ENCODE results near the gene FBLN2.

FBLN2 gene

GRCh38 chr3:13565581-13566452 is 16.9 kb downstream of the FBLN2 start:
- Histone ChIP-seq H3K4me3 (ENCODE audit: insufficient read depth, low read depth, low read length) (no peak overlapping the region), H3K27me3 (ENCODE audit: control insufficient read depth, insufficient read depth, low read length, poor library complexity, severe bottlenecking) (no peaks in the 10 kb centered on the region), H3K4me1 (ENCODE audit: control insufficient read depth, insufficient read depth, low read length) (peaks cover 25% of the 10 kb centered on the region), H3K36me3 (ENCODE audit: control insufficient read depth, insufficient read depth, low read length) (no peaks in the 10 kb centered on the region), H3K27ac (ENCODE audit: insufficient read depth, low read depth, low read length, poor library complexity, severe bottlenecking) (no peak overlapping the region), H3K9me3 (ENCODE audit: control insufficient read depth, low read length) (no peaks in the 10 kb centered on the region)
- WGBS, 2 experiments, result 71 to 74% methylated on average over 16 to 17 of the region's 17 CpGs

GRCh38 chr3:13566453-13566748 is 17.5 kb downstream of the FBLN2 start:
- 80 to 86% methylated on average over 5 of the region's 5 CpGs for WGBS, 2 experiments
- no peak overlapping the region for H3K27ac ChIP-seq (ENCODE audit: insufficient read depth, low read depth, low read length, poor library complexity, severe bottlenecking)
- H3K4me1 ChIP-seq (ENCODE audit: control insufficient read depth, insufficient read depth, low read length), result peaks cover 25% of the 10 kb centered on the region
- no peak overlapping the region for H3K4me3 ChIP-seq (ENCODE audit: insufficient read depth, low read depth, low read length)
- H3K9me3 ChIP-seq (ENCODE audit: control insufficient read depth, low read length), result no peaks in the 10 kb centered on the region
- no peaks in the 10 kb centered on the region for H3K27me3 ChIP-seq (ENCODE audit: control insufficient read depth, insufficient read depth, low read length, poor library complexity, severe bottlenecking)
- H3K36me3 ChIP-seq (ENCODE audit: control insufficient read depth, insufficient read depth, low read length), result no peaks in the 10 kb centered on the region

DNA sequence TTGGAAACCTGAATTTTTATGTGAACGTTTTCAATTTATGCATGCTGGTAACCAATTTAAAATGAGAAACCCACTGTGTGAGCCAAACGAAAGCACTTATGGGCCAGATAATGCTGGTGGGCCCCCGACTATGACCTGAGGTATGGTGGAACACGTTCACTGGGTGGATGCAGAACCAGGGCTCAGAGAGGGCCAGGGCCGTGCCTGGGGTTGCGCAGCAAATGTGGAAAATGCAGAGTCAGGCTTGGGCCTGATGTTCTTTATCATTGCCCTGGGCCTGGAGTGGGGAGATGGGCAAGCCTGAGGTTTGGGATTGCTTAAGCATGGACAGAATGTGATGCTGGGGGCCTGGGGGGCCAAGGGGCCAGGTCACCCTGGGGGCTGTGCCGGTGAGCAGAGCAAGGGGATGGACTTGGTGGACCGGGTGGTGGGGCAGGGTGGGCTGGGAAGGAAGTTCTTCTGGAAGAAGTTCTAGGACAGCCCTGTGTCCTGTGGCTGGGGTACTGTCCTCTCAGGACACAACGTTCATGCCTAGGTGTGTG is 17.9 kb downstream of the FBLN2 start:
- Histone ChIP-seq H3K9me3 (ENCODE audit: control insufficient read depth, low read length) (no peaks in the 10 kb centered on the region), H3K4me1 (ENCODE audit: control insufficient read depth, insufficient read depth, low read length) (peaks cover 25% of the 10 kb centered on the region), H3K36me3 (ENCODE audit: control insufficient read depth, insufficient read depth, low read length) (no peaks in the 10 kb centered on the region), H3K4me3 (ENCODE audit: insufficient read depth, low read depth, low read length) (no peak overlapping the region), H3K27me3 (ENCODE audit: control insufficient read depth, insufficient read depth, low read length, poor library complexity, severe bottlenecking) (no peaks in the 10 kb centered on the region), H3K27ac (ENCODE audit: insufficient read depth, low read depth, low read length, poor library complexity, severe bottlenecking) (no peak overlapping the region)
- WGBS, 2 experiments, result 92 to 95% methylated on average over 9 of the region's 9 CpGs

- H3K36me3 ChIP-seq (ENCODE audit: control insufficient read depth, insufficient read depth, low read length), result no peaks in the 10 kb centered on the region
- H3K9me3 ChIP-seq (ENCODE audit: control insufficient read depth, low read length), result no peaks in the 10 kb centered on the region
- H3K4me1 ChIP-seq (ENCODE audit: control insufficient read depth, insufficient read depth, low read length), result peaks cover 25% of the 10 kb centered on the region
- H3K27ac ChIP-seq (ENCODE audit: insufficient read depth, low read depth, low read length, poor library complexity, severe bottlenecking), result no peak overlapping the region
- H3K4me3 ChIP-seq (ENCODE audit: insufficient read depth, low read depth, low read length), result no peak overlapping the region
- 83 to 84% methylated on average over 20 of the region's 20 CpGs for WGBS, 2 experiments
- no peaks in the 10 kb centered on the region for H3K27me3 ChIP-seq (ENCODE audit: control insufficient read depth, insufficient read depth, low read length, poor library complexity, severe bottlenecking)
Observed at GRCh38 chr3:13567684-13568514, 19.0 kb downstream of the FBLN2 start.

DNA sequence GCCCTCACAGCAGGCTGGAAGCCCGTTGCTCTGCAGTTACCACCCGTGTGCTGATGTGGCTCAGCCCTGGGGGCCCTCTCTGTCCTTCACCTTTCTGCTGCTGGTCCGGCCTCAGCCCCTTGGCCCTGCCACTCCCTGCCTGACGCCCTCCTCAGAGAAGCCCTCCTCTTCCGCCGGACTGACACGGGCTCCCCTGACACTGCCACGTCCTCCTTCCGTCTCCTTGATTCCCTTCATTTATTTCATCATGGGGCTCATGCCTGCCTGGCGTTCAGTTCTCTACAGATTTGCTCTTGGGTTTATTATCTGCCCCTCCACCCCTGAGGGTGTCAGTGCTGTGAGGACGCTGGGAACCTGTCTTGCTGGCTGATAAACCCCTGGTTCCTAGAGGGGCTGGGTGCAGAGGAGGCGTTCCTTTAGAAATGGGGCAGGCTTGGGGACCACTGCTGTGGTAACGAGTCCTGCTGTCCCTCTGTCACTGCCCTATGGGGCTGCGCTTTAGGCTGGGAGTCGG is 19.6 kb downstream of the FBLN2 start:
- H3K27ac ChIP-seq (ENCODE audit: insufficient read depth, low read depth, low read length, poor library complexity, severe bottlenecking), result no peak overlapping the region
- H3K9me3 ChIP-seq (ENCODE audit: control insufficient read depth, low read length), result no peaks in the 10 kb centered on the region
- no peak overlapping the region for H3K4me3 ChIP-seq (ENCODE audit: insufficient read depth, low read depth, low read length)
- H3K27me3 ChIP-seq (ENCODE audit: control insufficient read depth, insufficient read depth, low read length, poor library complexity, severe bottlenecking), result no peaks in the 10 kb centered on the region
- WGBS, 2 experiments, result 83 to 84% methylated on average over 15 of the region's 15 CpGs
- no peaks in the 10 kb centered on the region for H3K36me3 ChIP-seq (ENCODE audit: control insufficient read depth, insufficient read depth, low read length)
- peaks cover 25% of the 10 kb centered on the region for H3K4me1 ChIP-seq (ENCODE audit: control insufficient read depth, insufficient read depth, low read length)

DNA sequence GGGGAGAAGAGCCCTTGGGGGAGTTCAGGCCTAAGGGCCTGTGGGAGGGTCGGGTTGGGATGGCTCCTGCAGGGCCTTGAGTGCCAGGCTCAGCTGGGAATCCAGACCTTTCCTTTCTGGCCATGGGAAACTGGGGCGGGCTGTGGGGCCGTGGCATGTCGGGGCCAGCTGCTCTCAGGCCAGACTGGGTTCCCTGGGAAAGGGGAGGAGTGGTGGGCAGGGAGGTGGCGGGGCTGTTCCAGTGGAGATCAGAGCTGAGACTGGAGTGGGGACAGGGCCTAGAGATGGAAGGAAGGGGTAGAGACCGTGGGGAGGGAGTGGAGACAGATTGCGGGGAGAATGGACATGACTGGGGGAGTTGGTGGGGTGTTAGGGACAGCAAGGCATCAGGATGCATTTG is 20.3 kb downstream of the FBLN2 start:
- H3K27ac ChIP-seq (ENCODE audit: insufficient read depth, low read depth, low read length, poor library complexity, severe bottlenecking), result no peak overlapping the region
- H3K4me1 ChIP-seq (ENCODE audit: control insufficient read depth, insufficient read depth, low read length), result peaks cover 30% of the 10 kb centered on the region
- no peaks in the 10 kb centered on the region for H3K36me3 ChIP-seq (ENCODE audit: control insufficient read depth, insufficient read depth, low read length)
- 77 to 82% methylated on average over 7 of the region's 7 CpGs for WGBS, 2 experiments
- no peaks in the 10 kb centered on the region for H3K27me3 ChIP-seq (ENCODE audit: control insufficient read depth, insufficient read depth, low read length, poor library complexity, severe bottlenecking)
- no peak overlapping the region for H3K4me3 ChIP-seq (ENCODE audit: insufficient read depth, low read depth, low read length)
- H3K9me3 ChIP-seq (ENCODE audit: control insufficient read depth, low read length), result no peaks in the 10 kb centered on the region

GRCh38 chr3:13569641-13570390 is 20.9 kb downstream of the FBLN2 start:
- WGBS, 2 experiments, result 90 to 93% methylated on average over 26 of the region's 26 CpGs
- H3K4me3 ChIP-seq (ENCODE audit: insufficient read depth, low read depth, low read length), result no peak overlapping the region
- no peaks in the 10 kb centered on the region for H3K27me3 ChIP-seq (ENCODE audit: control insufficient read depth, insufficient read depth, low read length, poor library complexity, severe bottlenecking)
- peaks cover 36% of the 10 kb centered on the region for H3K4me1 ChIP-seq (ENCODE audit: control insufficient read depth, insufficient read depth, low read length)
- H3K36me3 ChIP-seq (ENCODE audit: control insufficient read depth, insufficient read depth, low read length), result no peaks in the 10 kb centered on the region
- no peak overlapping the region for H3K27ac ChIP-seq (ENCODE audit: insufficient read depth, low read depth, low read length, poor library complexity, severe bottlenecking)
- H3K9me3 ChIP-seq (ENCODE audit: control insufficient read depth, low read length), result no peaks in the 10 kb centered on the region

- Histone ChIP-seq H3K4me1 (ENCODE audit: control insufficient read depth, insufficient read depth, low read length) (peaks cover 37% of the 10 kb centered on the region), H3K36me3 (ENCODE audit: control insufficient read depth, insufficient read depth, low read length) (no peaks in the 10 kb centered on the region), H3K9me3 (ENCODE audit: control insufficient read depth, low read length) (no peaks in the 10 kb centered on the region), H3K27me3 (ENCODE audit: control insufficient read depth, insufficient read depth, low read length, poor library complexity, severe bottlenecking) (no peaks in the 10 kb centered on the region), H3K4me3 (ENCODE audit: insufficient read depth, low read depth, low read length) (no peak overlapping the region), H3K27ac (ENCODE audit: insufficient read depth, low read depth, low read length, poor library complexity, severe bottlenecking) (no peak overlapping the region)
- 94% methylated on average over 46 of the region's 46 CpGs for WGBS, 2 experiments
Observed at GRCh38 chr3:13570391-13571194, 21.7 kb downstream of the FBLN2 start.

DNA sequence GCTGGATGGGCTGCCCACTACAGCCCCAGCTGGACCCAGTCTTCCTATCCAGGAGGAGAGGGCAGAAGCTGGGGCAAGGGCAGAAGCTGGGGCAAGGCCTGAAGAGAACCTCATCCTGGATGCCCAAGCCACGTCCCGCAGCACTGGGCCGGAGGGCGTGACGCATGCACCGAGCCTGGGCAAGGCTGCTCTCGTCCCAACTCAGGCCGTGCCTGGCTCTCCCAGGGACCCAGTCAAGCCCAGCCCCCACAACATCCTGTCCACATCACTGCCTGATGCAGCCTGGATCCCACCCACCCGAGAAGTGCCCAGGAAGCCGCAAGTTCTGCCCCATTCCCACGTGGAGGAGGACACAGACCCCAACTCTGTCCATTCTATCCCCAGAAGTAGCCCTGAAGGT is 22.3 kb downstream of the FBLN2 start:
- H3K4me1 ChIP-seq (ENCODE audit: control insufficient read depth, insufficient read depth, low read length), result peaks cover 36% of the 10 kb centered on the region
- H3K27ac ChIP-seq (ENCODE audit: insufficient read depth, low read depth, low read length, poor library complexity, severe bottlenecking), result no peak overlapping the region
- no peaks in the 10 kb centered on the region for H3K9me3 ChIP-seq (ENCODE audit: control insufficient read depth, low read length)
- H3K4me3 ChIP-seq (ENCODE audit: insufficient read depth, low read depth, low read length), result no peak overlapping the region
- H3K27me3 ChIP-seq (ENCODE audit: control insufficient read depth, insufficient read depth, low read length, poor library complexity, severe bottlenecking), result no peaks in the 10 kb centered on the region
- no peaks in the 10 kb centered on the region for H3K36me3 ChIP-seq (ENCODE audit: control insufficient read depth, insufficient read depth, low read length)
- 93 to 94% methylated on average over 11 of the region's 11 CpGs for WGBS, 2 experiments

All from ectodermal cell (in vitro differentiated cells).